HEK293T (cell line): ENCODE measurements around the gene CASP10.

Experiments used
- ARNT ChIP-seq: fragments of 450-650 bp; IDR thresholded peaks from 2 replicates; pipeline ENCODE4 v1.6.1; 2017; ENCODE audit warnings: mild to moderate bottlenecking
- BHLHE40 ChIP-seq: fragments of 450-650 bp; IDR thresholded peaks from 2 replicates; pipeline ENCODE4 v1.6.1; 2016; ENCODE audit warnings: mild to moderate bottlenecking, moderate library complexity, borderline replicate concordance
- FOXA1 ChIP-seq: fragments of 450-650 bp; IDR thresholded peaks from 2 replicates; pipeline ENCODE4 v1.6.1; 2016; ENCODE audit warnings: mild to moderate bottlenecking
- FOXK2 ChIP-seq: fragments of 450-650 bp; IDR thresholded peaks from 2 replicates; pipeline ENCODE4 v1.6.1; 2016; ENCODE audit warnings: mild to moderate bottlenecking
- FOXM1 ChIP-seq: fragments of 450-650 bp; IDR thresholded peaks from 2 replicates; pipeline ENCODE4 v1.6.1; 2017; ENCODE audit warnings: mild to moderate bottlenecking, borderline replicate concordance

DNA sequence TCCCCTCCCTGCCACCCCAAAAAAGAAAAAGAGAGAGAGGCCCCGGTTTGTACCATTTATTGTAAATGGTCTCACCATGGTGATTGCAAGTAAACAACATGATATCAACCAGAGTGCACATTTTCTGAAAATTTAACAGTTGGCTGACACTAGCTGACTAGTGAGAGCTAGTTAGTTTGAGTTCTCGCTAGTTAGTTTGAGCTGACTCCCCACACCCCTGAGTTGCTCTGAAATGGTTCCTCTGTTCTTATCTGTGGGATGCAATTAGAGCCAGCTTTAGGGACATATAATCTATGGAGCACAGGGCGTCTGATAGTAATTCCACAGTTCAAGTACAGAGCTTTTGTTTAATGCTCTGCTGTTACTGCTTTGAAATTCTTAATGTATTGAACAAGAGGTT, 13.1 kb downstream of the CASP10 start:
- TF ChIP-seq FOXM1 (no peak), FOXK2 (no peak), BHLHE40 (no peak), FOXA1 (no peak), ARNT (no peak)
